H1 (cell line): ENCODE measurements around the gene LORICRIN. TPM values are rescaled to one million over a fixed set of nuclear protein-coding genes. Genes with fewer than 3 reads are reported as not detected.

Experiments
- CTCF ChIA-PET: fragments of 300-600 bp; sonication (Branson Sonifier 250); formaldehyde crosslinking; loops from one replicate; lab custom pipeline; 2021; ENCODE audit not compliant: partially characterized antibody; lab: Charles Lee
- POLR2A ChIA-PET: fragments of 300-600 bp; sonication (Branson Sonifier 250); formaldehyde crosslinking; loops from one replicate; lab custom pipeline; 2021; ENCODE audit warnings: inconsistent platforms; ENCODE audit not compliant: partially characterized antibody; lab: Charles Lee
- DNase-seq, 2 experiments: peaks; one replicate each; pipeline versions ENCODE4 v3.0.0 to v3.0.0-alpha.2; 2010 to 2022; ENCODE audit warnings: low spot score in 2 of 2, low read depth in 1 of 2, mixed read lengths in 1 of 2
- FAIRE-seq: peaks from 2 replicates; lab custom pipeline; 2011; peaks lifted over from hg19 to GRCh38; lab: Jason Lieb, UNC
- H2AFZ ChIP-seq: 2 replicates; pipeline ENCODE4 v1.8.1; 2012; ENCODE audit warnings: low read length, inconsistent platforms
- H2AK5ac ChIP-seq: 2 replicates; pipeline ENCODE4 v1.6.1; 2013; ENCODE audit warnings: low read depth, low read length
- H2BK120ac ChIP-seq: replicated peaks from 2 replicates; pipeline ENCODE3; 2013; ENCODE audit warnings: low read depth, low read length, inconsistent platforms
- H2BK12ac ChIP-seq: 2 replicates; pipeline ENCODE4 v1.6.1; 2013; ENCODE audit warnings: low read depth, low read length
- H2BK15ac ChIP-seq: 2 replicates; pipeline ENCODE4 v1.6.1; 2013; ENCODE audit warnings: low read length
- H2BK20ac ChIP-seq: 2 replicates; pipeline ENCODE4 v1.6.1; 2013; ENCODE audit warnings: low read length
- H2BK5ac ChIP-seq: 2 replicates; pipeline ENCODE4 v1.6.1; 2013; ENCODE audit warnings: low read depth, low read length
- H3K14ac ChIP-seq: 2 replicates; pipeline ENCODE4 v1.6.1; 2013; ENCODE audit warnings: inconsistent platforms; ENCODE audit not compliant: insufficient read length
- H3K18ac ChIP-seq: 2 replicates; pipeline ENCODE4 v1.6.1; 2013; ENCODE audit warnings: low read length; ENCODE audit errors: extremely low read depth
- H3K23ac ChIP-seq: 2 replicates; pipeline ENCODE4 v1.6.1; 2013; ENCODE audit warnings: inconsistent platforms; ENCODE audit not compliant: insufficient read length
- H3K23me2 ChIP-seq: 2 replicates; pipeline ENCODE4 v1.6.1; 2013; ENCODE audit warnings: low read depth, low read length
- H3K27ac ChIP-seq: 2 replicates; pipeline ENCODE4 v1.6.1; 2011; ENCODE audit warnings: low read depth, low read length, inconsistent platforms
- H3K27me3 ChIP-seq, 4 experiments: replicated peaks in 1 of 4; 1 replicate in 1 of 4; 2 replicates in 3 of 4; pipeline versions ENCODE4 v1.6.1 to v1.8.1; 2011 to 2013; ENCODE audit warnings: low read length in 3 of 4, mild to moderate bottlenecking in 3 of 4, inconsistent platforms in 2 of 4, mixed read lengths in 2 of 4, moderate library complexity in 1 of 4; ENCODE audit not compliant: control insufficient read depth in 3 of 4, insufficient read depth in 3 of 4; ENCODE audit errors: extremely low read depth in 1 of 4
- H3K36me3 ChIP-seq, 4 experiments: 2 replicates each; pipeline versions ENCODE4 v1.6.1 to v1.8.1; 2011 to 2013; ENCODE audit warnings: mild to moderate bottlenecking in 4 of 4, low read length in 3 of 4, moderate library complexity in 2 of 4, control low read depth in 1 of 4, inconsistent platforms in 1 of 4; ENCODE audit not compliant: insufficient read depth in 4 of 4, control insufficient read depth in 2 of 4
- H3K4ac ChIP-seq: replicated peaks from 2 replicates; pipeline ENCODE3; 2013; ENCODE audit warnings: low read length, low read depth, mixed read lengths, inconsistent platforms; ENCODE audit not compliant: insufficient read length
- H3K4me1 ChIP-seq, 4 experiments: replicated peaks in 1 of 4; 1 replicate in 1 of 4; 2 replicates in 3 of 4; pipeline versions ENCODE4 v1.6.1 to v1.8.1; 2011 to 2013; ENCODE audit warnings: low read length in 3 of 4, inconsistent platforms in 2 of 4, mixed read lengths in 1 of 4; ENCODE audit not compliant: insufficient read depth in 4 of 4, control insufficient read depth in 3 of 4
- H3K4me2 ChIP-seq, 2 experiments: 2 replicates each; pipeline versions ENCODE4 v1.6.1 to v1.8.1; 2011 to 2013; ENCODE audit warnings: low read depth in 2 of 2, low read length in 2 of 2, control low read depth in 1 of 2, inconsistent platforms in 1 of 2, mild to moderate bottlenecking in 1 of 2; ENCODE audit not compliant: insufficient read depth in 1 of 2
- H3K4me3 ChIP-seq, 4 experiments: fragments of 200-600, 300-600 bp in 1 of 4; sonication (generic), shearing (Covaris generic), sonication (Bioruptor Twin) in 1 of 4; 2 replicates each; pipeline versions ENCODE4 v1.5.1 to v1.8.1; 2011 to 2016; ENCODE audit warnings: low read length in 4 of 4, low read depth in 3 of 4, control low read depth in 2 of 4, inconsistent platforms in 2 of 4, mild to moderate bottlenecking in 2 of 4, mixed read lengths in 1 of 4, moderate library complexity in 1 of 4; ENCODE audit not compliant: insufficient read depth in 2 of 4; ENCODE audit errors: extremely low read depth in 1 of 4
- H3K56ac ChIP-seq: replicated peaks from 2 replicates; pipeline ENCODE3; 2013; ENCODE audit warnings: low read depth, mild to moderate bottlenecking, mixed read lengths, low read length, inconsistent platforms; ENCODE audit not compliant: insufficient read length
- H3K79me1 ChIP-seq: 2 replicates; pipeline ENCODE4 v1.6.1; 2013; ENCODE audit warnings: low read depth, low read length, control low read depth
- H3K79me2 ChIP-seq, 2 experiments: 2 replicates each; pipeline versions ENCODE4 v1.6.1 to v1.8.1; 2012 to 2013; ENCODE audit warnings: low read length in 2 of 2, mild to moderate bottlenecking in 2 of 2, inconsistent platforms in 1 of 2; ENCODE audit not compliant: insufficient read depth in 2 of 2, control insufficient read depth in 1 of 2
- H3K9ac ChIP-seq, 4 experiments: replicated peaks in 1 of 4; 1 replicate in 1 of 4; 2 replicates in 3 of 4; pipeline versions ENCODE4 v1.6.1 to v1.8.1; 2011 to 2013; ENCODE audit warnings: low read depth in 3 of 4, low read length in 3 of 4, control low read depth in 2 of 4, mild to moderate bottlenecking in 2 of 4, moderate library complexity in 2 of 4, inconsistent platforms in 1 of 4; ENCODE audit errors: extremely low read depth in 1 of 4
- H3K9me3 ChIP-seq, 2 experiments: 2 replicates each; pipeline versions ENCODE4 v1.6.1 to v1.8.1; 2012 to 2013; ENCODE audit warnings: mild to moderate bottlenecking in 2 of 2, moderate library complexity in 2 of 2, control low read depth in 1 of 2, inconsistent platforms in 1 of 2, low read depth in 1 of 2, low read length in 1 of 2, mixed read lengths in 1 of 2; ENCODE audit not compliant: insufficient read depth in 2 of 2
- H4K20me1 ChIP-seq, 2 experiments: replicated peaks in 1 of 2; 2 replicates each; pipeline versions ENCODE3 to v1.8.1; 2011 to 2013; ENCODE audit warnings: inconsistent platforms in 2 of 2, low read length in 2 of 2, mild to moderate bottlenecking in 1 of 2; ENCODE audit not compliant: insufficient read depth in 2 of 2, control insufficient read depth in 1 of 2
- H4K5ac ChIP-seq: 2 replicates; pipeline ENCODE4 v1.6.1; 2013; ENCODE audit warnings: low read length, low read depth, mixed read lengths, inconsistent platforms; ENCODE audit not compliant: insufficient read length
- H4K8ac ChIP-seq: 2 replicates; pipeline ENCODE4 v1.8.0; 2013; ENCODE audit warnings: mild to moderate bottlenecking, moderate library complexity, low read length, inconsistent platforms; ENCODE audit not compliant: insufficient read depth; ENCODE audit errors: extremely low read depth
- H4K91ac ChIP-seq: replicated peaks from 2 replicates; pipeline ENCODE3; 2013; ENCODE audit warnings: low read length, mixed read lengths, inconsistent platforms; ENCODE audit not compliant: insufficient read length
- FOSL1 ChIP-seq: IDR thresholded peaks from 2 replicates; pipeline ENCODE4 v1.6.1; 2011; ENCODE audit warnings: mild to moderate bottlenecking, low read depth, low read length, moderate library complexity; ENCODE audit not compliant: insufficient read depth
- SIN3A ChIP-seq, 2 experiments: IDR thresholded peaks in 1 of 2; conservative IDR thresholded peaks in 1 of 2; 2 replicates each; pipeline ENCODE4 v1.6.1; 2011 to 2012; ENCODE audit warnings: low read length in 2 of 2, improper control_type of control experiment in 1 of 2, low read depth in 1 of 2, mild to moderate bottlenecking in 1 of 2
- TAF1 ChIP-seq: IDR thresholded peaks from 2 replicates; pipeline ENCODE4 v1.6.1; 2011; ENCODE audit warnings: mild to moderate bottlenecking, low read depth, low read length
- WGBS, 2 experiments: shearing (Covaris generic) in 1 of 2; methylation state at CpG; one replicate each; pipeline versions ENCODE4 v1.1.6 to v1.1.7; 2013 to 2015; ENCODE audit warnings: low lambda C conversion rate in 2 of 2, mixed read lengths in 2 of 2, inconsistent platforms in 1 of 2, low coverage in 1 of 2, missing lambda C conversion rate in 1 of 2; ENCODE audit not compliant: insufficient replicate concordance in 2 of 2, insufficient coverage in 1 of 2, insufficient read length in 1 of 2; ENCODE audit errors: extremely low coverage in 1 of 2, missing lambda C conversion rate in 1 of 2; 5-methylcytosine and 5-hydroxymethylcytosine counted together
- polyA plus RNA-seq, 7 experiments: library from polyadenylated mRNA; depleted of rRNA in 3 of 7; stranded (reverse) in 5 of 7; unstranded in 2 of 7; fragments of >200 nt in 5 of 7; fragments of 200-250 nt in 2 of 7; gene quantifications; 1 replicate in 5 of 7; 2 replicates in 1 of 7; 4 replicates in 1 of 7; pipeline versions ENCODE4 v1.2.1 to v1.2.3, GENCODE V29; 2011 to 2013; ENCODE audit warnings: missing spikeins in 2 of 7, mixed read lengths in 2 of 7
- total RNA-seq: library from RNA; stranded (reverse); fragmentation: NEBNext Ultra II Directional; extraction: Animal tissue kit (Norgen Biotek cat#: 25700); gene quantifications from 2 replicates; pipeline ENCODE4 v1.2.1, GENCODE V29; 2021
- TF ChIP-seq, protein P1 (sequence below): IDR thresholded peaks from 2 replicates; pipeline ENCODE4 v1.6.1; 2012; ENCODE audit warnings: low read length, inconsistent platforms
- TF ChIP-seq, protein P2 (sequence below): IDR thresholded peaks from 2 replicates; pipeline ENCODE4 v1.6.1; 2011; ENCODE audit warnings: low read length, improper control_type of control experiment

The LORICRIN gene
- total and polyA plus RNA-seq, 2 of the 8 experiments (the other 6 are each of a cell fraction or from before 2014, with no cell fraction given): not detected

DNA sequence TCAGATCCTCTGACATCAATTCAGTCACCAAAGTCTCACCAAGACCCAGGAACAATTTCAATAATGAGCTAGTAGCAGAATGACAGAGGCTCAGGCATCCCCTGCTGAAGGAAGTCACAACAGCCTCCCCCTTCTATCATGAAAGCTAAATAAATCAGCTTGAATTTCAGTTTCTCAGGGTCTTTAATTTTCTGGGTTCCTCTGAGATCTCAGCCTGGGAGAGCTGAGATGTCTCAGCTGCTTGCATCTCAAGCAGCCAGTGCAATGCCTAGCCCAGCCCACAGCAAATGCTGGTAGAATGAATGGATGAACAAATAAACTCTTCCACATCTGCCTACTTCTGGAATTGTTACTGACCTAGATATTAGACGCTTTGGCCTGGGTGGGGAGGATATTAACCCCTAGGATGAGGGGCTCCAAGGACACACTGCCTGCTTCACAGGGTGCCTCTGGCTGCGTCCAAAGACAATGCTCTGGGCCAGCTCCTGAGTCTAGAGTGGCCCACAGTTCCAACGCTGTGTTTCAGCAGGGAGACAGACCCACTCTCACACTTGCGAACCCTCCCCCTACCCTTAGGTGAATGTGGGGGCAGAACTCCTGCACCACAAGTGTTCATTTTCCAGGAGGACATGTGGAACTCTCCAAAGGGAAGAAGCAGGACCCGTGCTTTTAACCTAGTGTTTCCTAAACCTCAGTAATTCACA is 11.2 kb upstream of the LORICRIN start:
- no peak overlapping the region for H4K5ac ChIP-seq
- H4K8ac ChIP-seq: no peak overlapping the region
- FAIRE-seq (no peak), DNase-seq (no peak)
- no peaks in the 10 kb centered on the region for H4K20me1 ChIP-seq
- peaks cover 8% of the 10 kb centered on the region; the same call in 1 of the 2 replicates for H3K23me2 ChIP-seq
- H3K79me2 ChIP-seq: no peaks in the 10 kb centered on the region
- H2BK12ac ChIP-seq: no peak overlapping the region
- no peaks in the 10 kb centered on the region for H3K4me1 ChIP-seq
- CTCF ChIA-PET: interaction anchor here (1.1 to 3.1 kb wide), 3 partner anchors 20 to 573 kb away, joined by 3 to 10 read pairs (median 6); no protein-coding TSS in a partner anchor
- H3K4me2 ChIP-seq: no peak overlapping the region
- no peak overlapping the region for H2AFZ ChIP-seq
- WGBS, 2 experiments: 69% methylated on average over 5 of the region's 5 CpGs; no CpG with 5 or more reads in 1 of the 2 experiments
- H3K36me3 ChIP-seq: no peaks in the 10 kb centered on the region
- POLR2A ChIA-PET: no interaction called here
- H4K91ac ChIP-seq: no peak overlapping the region
- no peak overlapping the region for H2BK15ac ChIP-seq
- H3K56ac ChIP-seq: no peak overlapping the region
- no peak overlapping the region for H3K4ac ChIP-seq
- H3K9me3 ChIP-seq: peaks cover 0 to 11% of the 10 kb centered on the region in 2 experiments; a peak in 2 of 4 replicates
- no peak overlapping the region for H2BK120ac ChIP-seq
- H3K79me1 ChIP-seq: no peaks in the 10 kb centered on the region
- H3K18ac ChIP-seq: no peak overlapping the region
- no peak for TF ChIP-seq TAF1
- TF ChIP-seq, protein P1, sequence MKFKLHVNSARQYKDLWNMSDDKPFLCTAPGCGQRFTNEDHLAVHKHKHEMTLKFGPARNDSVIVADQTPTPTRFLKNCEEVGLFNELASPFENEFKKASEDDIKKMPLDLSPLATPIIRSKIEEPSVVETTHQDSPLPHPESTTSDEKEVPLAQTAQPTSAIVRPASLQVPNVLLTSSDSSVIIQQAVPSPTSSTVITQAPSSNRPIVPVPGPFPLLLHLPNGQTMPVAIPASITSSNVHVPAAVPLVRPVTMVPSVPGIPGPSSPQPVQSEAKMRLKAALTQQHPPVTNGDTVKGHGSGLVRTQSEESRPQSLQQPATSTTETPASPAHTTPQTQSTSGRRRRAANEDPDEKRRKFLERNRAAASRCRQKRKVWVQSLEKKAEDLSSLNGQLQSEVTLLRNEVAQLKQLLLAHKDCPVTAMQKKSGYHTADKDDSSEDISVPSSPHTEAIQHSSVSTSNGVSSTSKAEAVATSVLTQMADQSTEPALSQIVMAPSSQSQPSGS: no peak
- no peak for TF ChIP-seq SIN3A (conservative IDR thresholded peaks at IDR 0.05 in 1 of 2, IDR thresholded peaks at IDR 0.05 in 1 of 2; ENCODE audit: low read depth in 1 of 2, low read length in 2 of 2)
- TF ChIP-seq, protein P2, sequence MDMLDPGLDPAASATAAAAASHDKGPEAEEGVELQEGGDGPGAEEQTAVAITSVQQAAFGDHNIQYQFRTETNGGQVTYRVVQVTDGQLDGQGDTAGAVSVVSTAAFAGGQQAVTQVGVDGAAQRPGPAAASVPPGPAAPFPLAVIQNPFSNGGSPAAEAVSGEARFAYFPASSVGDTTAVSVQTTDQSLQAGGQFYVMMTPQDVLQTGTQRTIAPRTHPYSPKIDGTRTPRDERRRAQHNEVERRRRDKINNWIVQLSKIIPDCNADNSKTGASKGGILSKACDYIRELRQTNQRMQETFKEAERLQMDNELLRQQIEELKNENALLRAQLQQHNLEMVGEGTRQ: no peak
- TF ChIP-seq FOSL1: no peak
- no peak overlapping the region for H2BK5ac ChIP-seq
- no peaks in the 10 kb centered on the region for H3K27me3 ChIP-seq
- H2BK20ac ChIP-seq: no peak overlapping the region
- H3K4me3 ChIP-seq: no peak overlapping the region
- H3K14ac ChIP-seq: no peak overlapping the region
- no peak overlapping the region for H3K23ac ChIP-seq
- no peak overlapping the region for H2AK5ac ChIP-seq
- no peak overlapping the region for H3K9ac ChIP-seq
- H3K27ac ChIP-seq: no peak overlapping the region
